WTC11 (cell line): Measurements from ENCODE around the gene SELENOS. TPM values are rescaled to one million over a fixed set of nuclear protein-coding genes. Genes with fewer than 3 reads are reported as not detected.
A peak's percentile ranks its signal among the peaks of the same experiment; 100 is the strongest.

Source experiments
- ATAC-seq: fragments of 200-7000 bp; cut with Tn5 transposase; 2 replicates; pipeline ENCODE4 v1.10.0; 2021; ENCODE audit warnings: mild to moderate bottlenecking, moderate library complexity
- CTCF ChIA-PET: fragments of 300-600 bp; sonication (Branson Sonifier 250); formaldehyde crosslinking; loops from one replicate; lab custom pipeline; 2021; ENCODE audit warnings: antibody characterized with exemption; lab: Charles Lee
- POLR2A ChIA-PET: fragments of 350-600 bp; sonication (Branson Sonifier 250); formaldehyde crosslinking; loops from one replicate; lab custom pipeline; 2021; ENCODE audit warnings: antibody characterized with exemption; lab: Charles Lee
- DNase-seq: peaks from one replicate; pipeline ENCODE4 v3.0.0; 2021; ENCODE audit warnings: low spot score
- H3K27ac Mint-ChIP-seq: 2 replicates; pipeline ENCODE4 v1.8.0; 2021; ENCODE audit warnings: mixed read lengths
- H3K27me3 Mint-ChIP-seq: 2 replicates; pipeline ENCODE4 v1.8.0; 2021; ENCODE audit warnings: low read depth, mild to moderate bottlenecking, moderate library complexity, mixed read lengths
- H3K36me3 Mint-ChIP-seq: 2 replicates; pipeline ENCODE4 v1.8.0; 2021; ENCODE audit warnings: mixed read lengths
- H3K4me1 Mint-ChIP-seq: 2 replicates; pipeline ENCODE4 v1.8.0; 2022; ENCODE audit warnings: mixed read lengths
- H3K4me3 Mint-ChIP-seq: 2 replicates; pipeline ENCODE4 v1.8.0; 2021; ENCODE audit warnings: mild to moderate bottlenecking, moderate library complexity, mixed read lengths
- H3K9me3 Mint-ChIP-seq: 2 replicates; pipeline ENCODE4 v1.8.0; 2021; ENCODE audit warnings: mixed read lengths
- CREM ChIP-seq: sonication (generic); formaldehyde crosslinking; IDR thresholded peaks from 2 replicates; pipeline ENCODE4 v1.8.1; 2022; ENCODE audit warnings: mild to moderate bottlenecking, missing genetic modification reagents, moderate library complexity
- GRHL2 ChIP-seq: fragments of 250-450 bp; sonication (Bioruptor Pico); IDR thresholded peaks from 2 replicates; pipeline ENCODE4 v1.8.0; 2022; ENCODE audit warnings: mild to moderate bottlenecking, moderate library complexity; ENCODE audit not compliant: insufficient replicate concordance, severe bottlenecking
- JAZF1 ChIP-seq: fragments of 250-450 bp; sonication (Bioruptor Pico); IDR thresholded peaks from 2 replicates; pipeline ENCODE4 v1.9.0; 2021; ENCODE audit warnings: moderate library complexity, mild to moderate bottlenecking, inconsistent platforms
- NFATC4 ChIP-seq: fragments of 250-450 bp; sonication (Bioruptor Pico); IDR thresholded peaks from 2 replicates; pipeline ENCODE4 v1.9.0; 2021; ENCODE audit warnings: mild to moderate bottlenecking
- NR3C1 ChIP-seq: sonication (generic); formaldehyde crosslinking; conservative IDR thresholded peaks from 2 replicates; pipeline ENCODE4 v1.8.1; 2023; ENCODE audit warnings: low read depth, mild to moderate bottlenecking, missing genetic modification reagents
- ZNF396 ChIP-seq: fragments of 250-450 bp; sonication (Bioruptor Pico); IDR thresholded peaks from 2 replicates; pipeline ENCODE4 v1.8.0; 2021; ENCODE audit warnings: mild to moderate bottlenecking, moderate library complexity, borderline replicate concordance
- ZNF416 ChIP-seq: fragments of 250-450 bp; sonication (Bioruptor Pico); IDR thresholded peaks from 2 replicates; pipeline ENCODE4 v1.9.0; 2021; ENCODE audit warnings: mild to moderate bottlenecking, inconsistent platforms
- total RNA-seq: library from RNA; stranded (reverse); gene quantifications from 3 replicates; pipeline ENCODE4 v1.2.3, GENCODE V29; 2021
- TF ChIP-seq, protein P1 (sequence below): sonication (generic); formaldehyde crosslinking; IDR thresholded peaks from 2 replicates; pipeline ENCODE4 v1.8.1; 2022; ENCODE audit warnings: mild to moderate bottlenecking, missing genetic modification reagents, moderate library complexity, borderline replicate concordance
- TF ChIP-seq, protein P2 (sequence below): sonication (generic); formaldehyde crosslinking; IDR thresholded peaks from 2 replicates; pipeline ENCODE4 v1.8.0; 2022; ENCODE audit warnings: mild to moderate bottlenecking, missing genetic modification reagents
- TF ChIP-seq, protein P3 (sequence below): sonication (generic); formaldehyde crosslinking; IDR thresholded peaks from 2 replicates; pipeline ENCODE4 v1.8.1; 2022; ENCODE audit warnings: low read depth, missing genetic modification reagents, borderline replicate concordance
- TF ChIP-seq, protein P4 (sequence below): sonication (generic); formaldehyde crosslinking; IDR thresholded peaks from 2 replicates; pipeline ENCODE4 v1.8.1; 2023; ENCODE audit warnings: mild to moderate bottlenecking, missing genetic modification reagents, moderate library complexity
- TF ChIP-seq, protein P5 (sequence below): fragments of 250-450 bp; sonication (Bioruptor Pico); IDR thresholded peaks from 2 replicates; pipeline ENCODE4 v2.1.2; 2022; ENCODE audit warnings: mild to moderate bottlenecking, moderate library complexity
- TF ChIP-seq, protein P6 (sequence below): sonication (generic); formaldehyde crosslinking; IDR thresholded peaks from 2 replicates; pipeline ENCODE4 v1.8.1; 2023; ENCODE audit warnings: mild to moderate bottlenecking, missing genetic modification reagents, moderate library complexity
- TF ChIP-seq, protein P7 (sequence below): sonication (generic); formaldehyde crosslinking; IDR thresholded peaks from 2 replicates; pipeline ENCODE4 v1.8.1; 2023; ENCODE audit warnings: mild to moderate bottlenecking, missing genetic modification reagents

The SELENOS gene
- total RNA-seq, 1 experiment from 2014 or later = 43.8 TPM

DNA sequence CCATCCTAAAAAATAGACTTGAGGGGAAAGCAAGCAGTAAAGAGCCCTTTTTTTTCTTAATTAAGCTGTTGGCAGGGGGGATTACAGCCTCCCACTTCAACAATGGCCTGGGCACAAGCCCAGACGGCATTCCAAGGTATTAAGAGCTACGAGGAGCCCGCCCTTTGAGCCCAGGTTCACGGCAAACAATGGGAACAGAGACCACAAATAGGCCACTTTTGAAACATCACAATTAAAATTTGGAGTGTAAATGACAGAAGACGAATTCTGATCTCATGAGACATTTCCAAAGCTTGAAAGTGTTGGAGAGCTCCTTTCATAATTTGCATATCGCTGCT is 34.3 kb downstream of the SELENOS start:
- DNase-seq = no peak
- Mint-ChIP-seq H3K4me1 (peaks cover 90% of the 10 kb centered on the region), H3K4me3 (no peak overlapping the region)
- CTCF ChIA-PET = interaction anchor here (1.1 to 1.8 kb wide), 2 partner anchors 41 to 235 kb away, joined by 3 to 18 read pairs; no protein-coding TSS in a partner anchor
- TF ChIP-seq CREM (CRISPR knock-in tag) (no peak), NFATC4 (CRISPR knock-in tag) (no peak), ZNF396 (CRISPR knock-in tag) (no peak)
- TF ChIP-seq, protein P1, sequence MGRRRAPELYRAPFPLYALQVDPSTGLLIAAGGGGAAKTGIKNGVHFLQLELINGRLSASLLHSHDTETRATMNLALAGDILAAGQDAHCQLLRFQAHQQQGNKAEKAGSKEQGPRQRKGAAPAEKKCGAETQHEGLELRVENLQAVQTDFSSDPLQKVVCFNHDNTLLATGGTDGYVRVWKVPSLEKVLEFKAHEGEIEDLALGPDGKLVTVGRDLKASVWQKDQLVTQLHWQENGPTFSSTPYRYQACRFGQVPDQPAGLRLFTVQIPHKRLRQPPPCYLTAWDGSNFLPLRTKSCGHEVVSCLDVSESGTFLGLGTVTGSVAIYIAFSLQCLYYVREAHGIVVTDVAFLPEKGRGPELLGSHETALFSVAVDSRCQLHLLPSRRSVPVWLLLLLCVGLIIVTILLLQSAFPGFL (CRISPR knock-in tag) = no peak
- TF ChIP-seq, protein P2, sequence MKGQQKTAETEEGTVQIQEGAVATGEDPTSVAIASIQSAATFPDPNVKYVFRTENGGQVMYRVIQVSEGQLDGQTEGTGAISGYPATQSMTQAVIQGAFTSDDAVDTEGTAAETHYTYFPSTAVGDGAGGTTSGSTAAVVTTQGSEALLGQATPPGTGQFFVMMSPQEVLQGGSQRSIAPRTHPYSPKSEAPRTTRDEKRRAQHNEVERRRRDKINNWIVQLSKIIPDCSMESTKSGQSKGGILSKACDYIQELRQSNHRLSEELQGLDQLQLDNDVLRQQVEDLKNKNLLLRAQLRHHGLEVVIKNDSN (CRISPR knock-in tag) = no peak
- TF ChIP-seq, protein P3, sequence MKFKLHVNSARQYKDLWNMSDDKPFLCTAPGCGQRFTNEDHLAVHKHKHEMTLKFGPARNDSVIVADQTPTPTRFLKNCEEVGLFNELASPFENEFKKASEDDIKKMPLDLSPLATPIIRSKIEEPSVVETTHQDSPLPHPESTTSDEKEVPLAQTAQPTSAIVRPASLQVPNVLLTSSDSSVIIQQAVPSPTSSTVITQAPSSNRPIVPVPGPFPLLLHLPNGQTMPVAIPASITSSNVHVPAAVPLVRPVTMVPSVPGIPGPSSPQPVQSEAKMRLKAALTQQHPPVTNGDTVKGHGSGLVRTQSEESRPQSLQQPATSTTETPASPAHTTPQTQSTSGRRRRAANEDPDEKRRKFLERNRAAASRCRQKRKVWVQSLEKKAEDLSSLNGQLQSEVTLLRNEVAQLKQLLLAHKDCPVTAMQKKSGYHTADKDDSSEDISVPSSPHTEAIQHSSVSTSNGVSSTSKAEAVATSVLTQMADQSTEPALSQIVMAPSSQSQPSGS (CRISPR knock-in tag) = no peak
- TF ChIP-seq, all 79 proteins: peak for 0
- ATAC-seq = 0 out of 2 replicates have a peak, but pooled peaks have one; percentile 15
- Mint-ChIP-seq H3K9me3 (no peaks in the 10 kb centered on the region), H3K27ac (peak overlapping the region; percentile 60; the same call in 1 of the 2 replicates), H3K36me3 (peaks cover 8% of the 10 kb centered on the region; the same call in 1 of the 2 replicates), H3K27me3 (no peaks in the 10 kb centered on the region)
- POLR2A ChIA-PET = no interaction called here

DNA sequence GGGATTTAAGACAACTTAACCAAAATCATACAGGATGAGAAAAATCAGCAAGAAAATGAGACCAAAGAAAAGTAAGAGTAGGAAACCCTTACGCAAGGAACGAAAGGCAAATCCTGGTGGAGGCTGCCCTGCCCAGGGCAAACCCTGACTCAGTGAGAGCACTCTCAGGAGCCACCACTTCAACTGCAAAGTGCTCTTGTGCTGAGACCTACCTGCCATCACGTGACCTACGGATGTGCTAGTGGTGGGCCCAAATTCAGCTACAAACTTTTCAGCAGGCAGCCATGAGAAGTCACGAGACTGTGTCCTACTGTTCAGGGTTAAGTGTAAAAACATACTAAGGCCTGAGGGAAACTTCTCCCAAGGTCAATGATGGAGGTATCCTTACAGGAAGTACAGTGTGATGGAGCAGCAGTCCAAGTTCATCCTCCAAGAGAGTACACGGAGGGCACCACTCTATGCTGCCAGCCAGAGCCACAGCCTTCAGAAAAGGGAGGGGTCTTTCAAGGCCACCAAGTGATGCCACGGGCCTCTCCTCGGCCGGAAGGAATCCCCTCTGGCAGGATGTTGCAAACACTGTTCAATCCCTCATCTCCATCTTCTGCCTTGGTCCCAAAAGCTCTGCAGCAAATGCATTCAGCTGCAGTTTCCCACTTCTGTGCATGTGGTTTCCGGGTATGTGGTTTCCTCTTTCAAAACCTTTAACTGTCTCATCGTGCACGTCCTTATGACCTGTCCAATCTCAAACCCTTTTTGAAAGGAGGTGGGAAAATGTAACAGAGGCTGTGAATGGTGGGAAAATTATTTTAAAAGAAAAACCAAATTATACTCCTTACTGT is 34.9 kb downstream of the SELENOS start:
- Mint-ChIP-seq H3K27ac (peak overlapping the region; percentile 75), H3K27me3 (no peaks in the 10 kb centered on the region), H3K36me3 (peaks cover 2% of the 10 kb centered on the region; the same call in 1 of the 2 replicates), H3K4me1 (peaks cover 84% of the 10 kb centered on the region), H3K9me3 (no peaks in the 10 kb centered on the region), H3K4me3 (no peak overlapping the region)
- POLR2A ChIA-PET = no interaction called here
- TF ChIP-seq, protein P4, sequence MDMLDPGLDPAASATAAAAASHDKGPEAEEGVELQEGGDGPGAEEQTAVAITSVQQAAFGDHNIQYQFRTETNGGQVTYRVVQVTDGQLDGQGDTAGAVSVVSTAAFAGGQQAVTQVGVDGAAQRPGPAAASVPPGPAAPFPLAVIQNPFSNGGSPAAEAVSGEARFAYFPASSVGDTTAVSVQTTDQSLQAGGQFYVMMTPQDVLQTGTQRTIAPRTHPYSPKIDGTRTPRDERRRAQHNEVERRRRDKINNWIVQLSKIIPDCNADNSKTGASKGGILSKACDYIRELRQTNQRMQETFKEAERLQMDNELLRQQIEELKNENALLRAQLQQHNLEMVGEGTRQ (CRISPR knock-in tag) = peak; percentile 31; the same call in 1 of the 2 replicates
- TF ChIP-seq, protein P5, sequence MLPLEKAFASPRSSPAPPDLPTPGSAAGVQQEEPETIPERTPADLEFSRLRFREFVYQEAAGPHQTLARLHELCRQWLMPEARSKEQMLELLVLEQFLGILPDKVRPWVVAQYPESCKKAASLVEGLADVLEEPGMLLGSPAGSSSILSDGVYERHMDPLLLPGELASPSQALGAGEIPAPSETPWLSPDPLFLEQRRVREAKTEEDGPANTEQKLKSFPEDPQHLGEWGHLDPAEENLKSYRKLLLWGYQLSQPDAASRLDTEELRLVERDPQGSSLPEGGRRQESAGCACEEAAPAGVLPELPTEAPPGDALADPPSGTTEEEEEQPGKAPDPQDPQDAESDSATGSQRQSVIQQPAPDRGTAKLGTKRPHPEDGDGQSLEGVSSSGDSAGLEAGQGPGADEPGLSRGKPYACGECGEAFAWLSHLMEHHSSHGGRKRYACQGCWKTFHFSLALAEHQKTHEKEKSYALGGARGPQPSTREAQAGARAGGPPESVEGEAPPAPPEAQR = no peak
- CTCF ChIA-PET = interaction anchor here (1.1 to 1.8 kb wide), 2 partner anchors 41 to 234 kb away, joined by 3 to 18 read pairs; no protein-coding TSS in a partner anchor
- DNase-seq (no peak), ATAC-seq (no peak)

DNA sequence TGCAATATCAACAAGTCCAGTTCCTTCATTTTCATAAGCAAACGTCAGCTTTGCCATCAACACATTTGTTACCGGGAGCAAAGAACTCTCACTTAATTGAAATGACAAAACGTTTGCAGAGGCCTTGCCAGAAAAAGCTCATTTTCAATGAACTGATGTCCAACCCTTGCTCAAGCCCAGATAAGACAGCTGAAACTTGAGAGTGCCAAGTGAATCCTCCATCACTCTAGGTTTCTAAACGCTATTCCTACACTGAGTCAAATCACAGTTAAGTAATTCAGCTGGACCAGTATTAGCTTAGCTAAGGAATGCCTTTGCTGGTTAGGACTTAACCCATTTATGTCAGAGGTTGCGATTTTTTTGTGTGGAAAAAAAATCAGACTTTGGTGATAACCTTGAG is 36.9 kb downstream of the SELENOS start:
- H3K27me3 Mint-ChIP-seq = no peaks in the 10 kb centered on the region
- peaks cover 11% of the 10 kb centered on the region for H3K36me3 Mint-ChIP-seq
- H3K4me1 Mint-ChIP-seq = peaks cover 64% of the 10 kb centered on the region
- no peak overlapping the region for H3K4me3 Mint-ChIP-seq
- ChIA-PET POLR2A (interaction anchor here (1.0 kb wide), 1 partner anchor 100 kb away, joined by 3 read pairs; no protein-coding TSS in a partner anchor), CTCF (interaction anchor here (0.8 to 1.6 kb wide), 3 partner anchors 49 to 232 kb away, joined by 3 to 6 read pairs (median 4); no protein-coding TSS in a partner anchor)
- H3K9me3 Mint-ChIP-seq = no peaks in the 10 kb centered on the region
- DNase-seq (no peak), ATAC-seq (no peak)
- TF ChIP-seq JAZF1 = no peak
- TF ChIP-seq, protein P6, sequence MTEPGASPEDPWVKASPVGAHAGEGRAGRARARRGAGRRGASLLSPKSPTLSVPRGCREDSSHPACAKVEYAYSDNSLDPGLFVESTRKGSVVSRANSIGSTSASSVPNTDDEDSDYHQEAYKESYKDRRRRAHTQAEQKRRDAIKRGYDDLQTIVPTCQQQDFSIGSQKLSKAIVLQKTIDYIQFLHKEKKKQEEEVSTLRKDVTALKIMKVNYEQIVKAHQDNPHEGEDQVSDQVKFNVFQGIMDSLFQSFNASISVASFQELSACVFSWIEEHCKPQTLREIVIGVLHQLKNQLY (CRISPR knock-in tag) = no peak
- TF ChIP-seq ZNF416 = no peak
- TF ChIP-seq GRHL2 = no peak
- no peak for TF ChIP-seq NR3C1 (CRISPR knock-in tag)
- TF ChIP-seq, protein P7, sequence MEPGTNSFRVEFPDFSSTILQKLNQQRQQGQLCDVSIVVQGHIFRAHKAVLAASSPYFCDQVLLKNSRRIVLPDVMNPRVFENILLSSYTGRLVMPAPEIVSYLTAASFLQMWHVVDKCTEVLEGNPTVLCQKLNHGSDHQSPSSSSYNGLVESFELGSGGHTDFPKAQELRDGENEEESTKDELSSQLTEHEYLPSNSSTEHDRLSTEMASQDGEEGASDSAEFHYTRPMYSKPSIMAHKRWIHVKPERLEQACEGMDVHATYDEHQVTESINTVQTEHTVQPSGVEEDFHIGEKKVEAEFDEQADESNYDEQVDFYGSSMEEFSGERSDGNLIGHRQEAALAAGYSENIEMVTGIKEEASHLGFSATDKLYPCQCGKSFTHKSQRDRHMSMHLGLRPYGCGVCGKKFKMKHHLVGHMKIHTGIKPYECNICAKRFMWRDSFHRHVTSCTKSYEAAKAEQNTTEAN (CRISPR knock-in tag) = no peak
- H3K27ac Mint-ChIP-seq = no peak overlapping the region
